Hematopoietic multipotent progenitor cell treated with erythropoietin and hydrocortisone succinate and interleukin-3 and kit ligand, for 6 days (in vitro differentiated cells): ENCODE measurements around the gene SLC38A9.
"Not testable (repeated sequence)": the region's sequence is repeated elsewhere in the genome, so short reads cannot be mapped to it uniquely, and the experiment has no call there.

ENCODE experiments used
- DNase-seq: peaks from one replicate; pipeline ENCODE4 v3.0.0-alpha.2; 2015

The SLC38A9 gene

GRCh38 chr5:55712023-55712859, at the start of gene SLC38A9:
Gene SLC38A9 (minus strand): TSS chr5:55712324. CDS start chr5:55697958, 14,366 bp downstream.
- peak; percentile 97 for DNase-seq

GRCh38 chr5:55761721-55762120, 49.6 kb upstream of the SLC38A9 start:
- DNase-seq, result not testable (repeated sequence)

GRCh38 chr5:55758714-55759113, 46.6 kb upstream of the SLC38A9 start:
- no peak for DNase-seq

GRCh38 chr5:55758231-55758630, 46.1 kb upstream of the SLC38A9 start:
- DNase-seq, result no peak

- no peak for DNase-seq
Observed at GRCh38 chr5:55750499-55750898, 38.4 kb upstream of the SLC38A9 start.

- no peak for DNase-seq
Observed at GRCh38 chr5:55750063-55750462, 37.9 kb upstream of the SLC38A9 start.

- no peak for DNase-seq
Observed at GRCh38 chr5:55749387-55749786, 37.3 kb upstream of the SLC38A9 start.

- DNase-seq, result no peak
Observed at GRCh38 chr5:55747778-55748318, 35.7 kb upstream of the SLC38A9 start.

- no peak for DNase-seq
Observed at GRCh38 chr5:55742778-55743177, 30.7 kb upstream of the SLC38A9 start.

- no peak for DNase-seq
Observed at GRCh38 chr5:55737793-55738192, 25.7 kb upstream of the SLC38A9 start, which contains the start of gene DDX4. Gene DDX4 (plus strand): TSS chr5:55738061. CDS start chr5:55738964, 903 bp downstream.

GRCh38 chr5:55734658-55735057, 22.5 kb upstream of the SLC38A9 start:
- no peak for DNase-seq

- DNase-seq, result no peak
Observed at GRCh38 chr5:55732585-55732984, 20.5 kb upstream of the SLC38A9 start.

GRCh38 chr5:55731848-55732247, 19.7 kb upstream of the SLC38A9 start:
- DNase-seq, result no peak

- DNase-seq, result no peak
Observed at GRCh38 chr5:55724281-55724680, 12.2 kb upstream of the SLC38A9 start.

GRCh38 chr5:55720188-55720703, 8.1 kb upstream of the SLC38A9 start:
- no peak for DNase-seq

- not testable (repeated sequence) for DNase-seq
Observed at GRCh38 chr5:55719026-55719425, 6.9 kb upstream of the SLC38A9 start.

- no peak for DNase-seq
Observed at GRCh38 chr5:55715519-55716078, 3.5 kb upstream of the SLC38A9 start.

GRCh38 chr5:55714749-55715148, 2.6 kb upstream of the SLC38A9 start:
- no peak for DNase-seq

GRCh38 chr5:55714339-55714738, 2.2 kb upstream of the SLC38A9 start:
- no peak for DNase-seq

- DNase-seq, result no peak
Observed at GRCh38 chr5:55713871-55714270, 1.7 kb upstream of the SLC38A9 start.

- DNase-seq, result peak; percentile 10
Observed at GRCh38 chr5:55711507-55712022, 559 bp downstream of the SLC38A9 start.

GRCh38 chr5:55708732-55709131, 3.4 kb downstream of the SLC38A9 start:
- DNase-seq, result no peak

GRCh38 chr5:55706230-55706629, 5.9 kb downstream of the SLC38A9 start:
- no peak for DNase-seq
